HG03175 (cell line): Measurements from ENCODE around the gene FAM174B.
"Not testable (repeated sequence)": the region's sequence is repeated elsewhere in the genome, so short reads cannot be mapped to it uniquely, and the experiment has no call there.

Experiments used
- ATAC-seq: cut with Tn5 transposase; IDR thresholded peaks from one replicate; pipeline ENCODE4 v1.9.1; 2021; ENCODE audit warnings: mild to moderate bottlenecking, moderate library complexity; ENCODE audit not compliant: unreplicated experiment

The FAM174B gene

GRCh38 chr15:92619145-92620101, 36.2 kb downstream of the FAM174B start:
- no peak for ATAC-seq

DNA sequence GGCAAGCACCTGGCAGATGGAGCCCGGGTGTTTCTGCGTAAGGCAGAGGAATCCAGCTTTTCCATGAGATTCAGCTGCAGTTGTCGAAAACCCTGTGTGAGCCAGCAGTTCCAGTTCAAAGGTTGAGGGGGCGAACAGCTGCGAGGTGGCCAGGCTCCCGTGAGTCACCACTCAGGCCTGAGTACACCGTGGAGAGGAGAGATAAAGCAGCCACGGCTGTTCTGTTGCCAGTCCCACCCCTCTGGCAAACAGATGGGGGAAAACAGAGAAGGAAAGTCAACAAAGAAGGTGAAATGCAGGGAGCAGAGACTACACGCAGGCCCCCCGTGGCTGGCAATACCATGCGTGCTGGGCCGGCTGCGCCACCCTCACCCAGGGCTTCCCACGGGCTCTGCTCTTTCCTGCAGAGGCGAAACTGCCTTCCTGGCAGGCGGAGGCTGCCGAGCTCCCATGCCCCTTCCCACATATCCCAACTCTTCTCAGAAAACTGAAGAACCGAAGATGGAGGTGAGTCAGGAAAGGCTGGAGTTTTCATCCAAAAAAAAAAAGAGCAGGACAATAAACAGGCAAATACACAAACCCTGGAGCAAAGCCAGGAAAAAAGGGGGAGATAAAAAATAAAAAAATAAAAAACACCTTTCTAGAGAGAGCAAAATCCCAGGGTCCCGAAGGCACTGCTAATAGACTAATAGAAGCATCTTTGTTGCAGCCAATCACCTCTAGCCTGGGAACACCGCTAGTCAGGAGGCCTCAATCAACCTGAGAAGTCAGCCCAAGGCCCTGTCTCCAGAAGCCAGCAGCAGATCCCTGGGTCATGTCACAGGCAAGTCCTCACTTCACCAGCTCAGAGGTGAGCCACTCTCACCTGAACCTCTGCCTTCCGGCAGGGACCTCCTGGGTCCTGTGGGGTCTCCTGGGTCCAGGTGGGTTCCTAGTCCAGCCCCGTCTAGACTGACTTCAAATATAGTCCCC, 37.7 kb downstream of the FAM174B start:
- ATAC-seq, result no peak

- ATAC-seq, result no peak
Measured at GRCh38 chr15:92616621-92617548, 38.7 kb downstream of the FAM174B start.

- no peak for ATAC-seq
Measured at GRCh38 chr15:92614791-92615785, 40.5 kb downstream of the FAM174B start.

DNA sequence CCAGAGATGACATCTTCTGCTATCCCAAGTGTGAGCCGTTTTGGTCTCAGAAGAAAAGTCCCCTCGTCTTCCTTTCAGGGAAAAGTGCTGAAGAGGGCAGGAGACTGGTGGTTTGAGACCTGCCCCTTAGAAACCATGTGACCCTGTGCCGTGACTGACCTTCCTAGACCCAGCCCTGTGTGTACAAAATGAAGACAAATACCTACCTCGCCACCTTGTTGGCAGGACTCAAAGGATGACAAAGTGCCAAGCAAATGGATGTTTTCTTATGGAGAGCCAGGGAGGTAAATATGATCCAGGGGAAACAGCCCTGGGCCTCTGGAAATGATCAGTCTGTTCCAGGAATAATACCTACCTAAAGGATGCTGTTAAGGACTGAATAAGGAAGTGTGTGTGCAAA, 41.3 kb downstream of the FAM174B start:
- no peak for ATAC-seq

DNA sequence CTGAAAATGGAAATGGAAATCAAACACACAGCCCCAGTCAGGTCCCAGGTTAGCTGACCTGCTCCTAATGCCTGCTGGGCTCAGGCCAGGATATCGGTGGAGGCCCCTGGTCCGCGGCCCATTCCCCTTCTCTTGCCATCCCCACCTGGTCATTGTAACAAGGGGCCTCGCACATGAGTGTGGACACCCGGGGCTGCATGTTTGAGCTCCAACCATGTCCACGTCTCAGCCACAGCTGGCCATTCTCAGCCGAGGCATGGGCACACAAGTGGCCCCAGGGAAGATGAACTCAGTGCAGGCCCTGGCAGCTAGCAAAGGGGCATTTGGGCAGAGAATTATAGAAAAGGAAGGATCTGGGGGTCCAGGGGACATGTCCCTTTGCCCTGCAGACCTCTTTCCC, 41.7 kb downstream of the FAM174B start:
- ATAC-seq, result no peak

- ATAC-seq, result no peak
Measured at GRCh38 chr15:92612891-92613290, 42.7 kb downstream of the FAM174B start.

- ATAC-seq, result no peak
Measured at GRCh38 chr15:92611995-92612745, 43.4 kb downstream of the FAM174B start.

- no peak for ATAC-seq
Measured at GRCh38 chr15:92611150-92611549, 44.4 kb downstream of the FAM174B start.

DNA sequence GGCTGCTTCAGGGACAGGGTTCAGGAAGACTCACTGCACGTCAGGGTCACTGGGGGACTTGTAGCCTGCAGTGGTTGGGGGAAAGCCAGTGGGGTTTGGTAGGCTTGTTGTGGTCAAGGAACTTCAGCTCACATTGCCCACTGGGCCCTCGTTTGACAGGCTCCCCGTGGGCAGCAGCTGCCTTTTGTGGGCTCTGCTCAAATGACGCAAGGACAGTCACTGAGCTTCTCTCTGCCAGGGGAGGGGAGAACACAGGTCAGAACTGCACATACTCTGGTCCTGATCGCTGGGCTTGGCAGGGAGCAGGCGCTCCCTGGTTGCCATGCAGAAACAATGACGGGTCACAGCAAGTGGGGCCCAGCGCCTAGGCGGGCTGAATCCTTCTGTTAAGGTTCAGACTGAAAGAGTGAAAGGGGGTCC, 45.5 kb downstream of the FAM174B start:
- no peak for ATAC-seq

DNA sequence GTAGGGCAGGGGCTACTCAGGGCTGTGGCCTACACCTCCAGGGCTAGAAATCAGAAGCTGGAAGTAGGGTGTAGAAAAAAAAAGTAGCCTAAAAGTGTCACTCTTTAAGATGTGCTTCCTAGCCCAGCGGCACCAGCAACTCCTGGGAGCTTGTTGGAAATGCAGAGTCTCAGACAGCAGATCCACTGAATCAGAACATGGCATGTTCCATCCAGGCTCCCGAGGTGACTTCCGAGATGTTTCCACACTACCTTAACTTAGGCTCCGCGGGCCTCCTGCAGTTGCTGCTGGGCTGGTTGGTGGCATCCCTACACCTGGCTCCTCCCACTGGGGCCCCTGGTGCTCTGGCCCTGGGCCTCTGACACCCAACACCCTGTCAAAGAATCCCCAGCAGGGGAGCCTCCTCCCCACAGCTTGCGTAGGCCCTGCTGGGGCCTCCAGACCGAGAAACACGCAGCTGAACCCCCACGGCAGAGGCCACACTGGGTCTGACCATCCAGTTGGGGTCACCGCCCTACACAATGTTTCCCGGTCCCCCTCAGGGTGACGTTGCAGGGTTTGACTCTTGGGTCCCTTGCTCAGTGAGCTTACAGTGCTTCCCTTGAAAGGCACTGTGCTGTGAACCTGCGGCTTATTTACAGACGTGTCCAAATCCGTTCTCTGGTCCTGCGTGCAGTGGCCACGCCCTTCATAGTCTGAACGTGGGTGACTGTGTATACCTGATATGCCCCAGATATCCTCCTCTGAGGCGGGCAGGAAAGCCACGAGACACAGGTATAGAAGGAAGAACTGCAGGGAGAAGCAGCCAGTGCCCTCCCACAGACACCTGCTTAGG, 46.5 kb downstream of the FAM174B start:
- ATAC-seq, result no peak

- not testable (repeated sequence) for ATAC-seq
Measured at GRCh38 chr15:92606836-92607150, 48.8 kb downstream of the FAM174B start.

DNA sequence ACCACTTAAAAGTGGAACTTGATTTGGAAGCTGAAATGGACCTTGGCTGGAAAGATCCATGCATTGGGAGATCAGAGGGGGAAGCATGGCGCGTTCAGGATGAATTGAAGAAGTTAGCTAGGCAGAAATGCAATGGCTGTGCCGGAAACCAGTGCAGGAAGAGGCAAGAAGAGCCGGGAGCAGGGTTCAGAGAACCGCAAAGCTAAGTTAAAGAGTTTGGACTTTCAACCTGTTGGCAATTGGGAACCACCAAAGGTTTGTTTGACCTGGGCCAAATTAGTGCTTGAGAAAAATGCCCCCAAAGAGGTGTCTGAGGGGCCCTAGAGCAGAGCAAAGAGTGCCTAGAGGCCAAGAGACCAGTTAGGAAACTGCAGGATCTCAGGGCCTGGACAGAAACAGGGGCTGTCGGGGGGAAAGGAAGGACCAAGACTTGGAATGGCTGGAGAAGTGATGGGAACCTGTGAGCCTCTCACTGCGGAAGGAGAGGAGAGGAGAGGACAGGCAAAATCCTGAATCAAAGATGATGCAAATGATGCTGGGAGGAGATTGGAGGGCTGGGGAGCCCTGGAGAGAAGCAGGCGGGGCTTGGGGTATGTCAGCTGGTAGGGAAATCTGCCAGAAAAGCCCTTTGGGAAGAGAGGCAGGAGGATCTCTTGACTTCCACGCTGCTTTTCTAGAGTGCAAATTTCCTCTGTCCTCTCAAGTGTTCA, 49.3 kb downstream of the FAM174B start:
- no peak for ATAC-seq

DNA sequence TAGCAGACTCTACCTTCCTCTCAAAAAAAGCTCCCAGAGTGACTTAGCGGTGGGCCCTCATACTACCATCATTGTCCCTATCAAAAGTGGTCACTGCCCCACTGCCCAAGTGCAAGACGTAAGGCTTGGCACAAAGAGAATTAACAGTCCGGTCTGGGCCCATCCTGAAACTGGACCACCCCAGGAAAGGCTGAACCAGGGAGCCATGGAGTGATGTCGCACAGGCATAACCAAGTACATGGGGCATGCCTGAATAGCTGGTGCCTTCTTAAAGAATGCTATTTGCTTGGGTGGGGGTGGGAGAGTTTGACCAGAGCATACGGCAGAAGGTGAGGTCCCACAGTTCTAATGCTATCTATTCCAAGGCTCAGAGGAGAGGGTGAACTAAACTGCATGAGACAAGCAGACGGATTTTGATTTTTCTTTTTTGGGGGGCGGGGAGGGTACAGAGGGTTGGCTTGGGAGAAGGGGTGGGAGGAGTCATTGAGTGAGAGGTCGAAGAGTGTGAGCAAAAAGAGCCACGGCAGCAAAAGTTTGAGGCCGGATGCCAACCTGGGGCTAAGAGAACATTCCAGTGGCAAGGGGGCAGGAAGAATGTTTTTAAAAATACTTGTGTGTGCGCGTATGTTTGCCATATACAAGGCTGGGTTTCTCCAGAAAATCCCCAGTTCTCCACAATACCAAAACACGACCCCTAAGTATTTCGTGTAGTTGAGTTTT, 50.2 kb downstream of the FAM174B start:
- ATAC-seq, result no peak

DNA sequence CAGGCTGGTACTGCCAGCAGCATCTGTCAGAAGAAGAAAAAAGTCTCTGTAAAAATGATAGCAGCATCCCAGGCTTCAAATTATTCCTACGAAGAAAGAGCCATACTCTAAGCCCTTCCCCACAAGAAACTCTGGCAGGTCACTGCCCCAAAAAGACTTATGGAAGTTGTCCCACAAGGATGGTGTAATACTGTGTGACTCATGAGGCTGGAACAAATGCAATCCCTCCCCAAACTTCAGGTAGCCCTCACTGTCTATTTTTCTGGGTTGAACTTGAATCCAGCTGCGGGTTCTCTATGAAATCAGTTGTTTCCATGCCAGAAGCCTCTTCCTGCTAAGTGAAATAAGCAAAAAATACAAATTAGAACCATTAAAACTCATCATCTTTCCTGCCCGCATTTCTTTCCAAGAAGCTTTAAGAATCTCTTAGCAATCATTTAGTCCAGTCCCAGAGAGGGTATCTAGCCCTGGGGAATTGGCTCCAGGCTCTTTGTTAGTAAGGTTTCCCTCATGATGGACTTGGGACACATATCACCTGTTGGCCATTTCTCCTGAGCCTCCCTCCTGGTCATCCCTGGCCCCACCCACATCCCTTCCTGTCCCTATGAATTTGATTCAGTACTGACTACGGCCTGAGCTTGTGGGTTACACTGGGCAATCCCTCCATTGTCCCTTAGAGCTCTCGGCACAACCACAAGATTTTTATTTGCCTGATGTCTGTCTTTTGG, 51.7 kb downstream of the FAM174B start:
- ATAC-seq, result no peak

- ATAC-seq, result no peak
Measured at GRCh38 chr15:92603278-92603677, 52.3 kb downstream of the FAM174B start.
